HUES6 (cell line): ENCODE data around the gene TRIM28.
A peak's percentile ranks its signal among the peaks of the same experiment; 100 is the strongest.
"Not testable (repeated sequence)": the region's sequence is repeated elsewhere in the genome, so short reads cannot be mapped to it uniquely, and the experiment has no call there.

Experiments
- H3K27ac ChIP-seq: 2 replicates; pipeline ENCODE4 v1.7.0; 2013; ENCODE audit warnings: low read depth, mild to moderate bottlenecking, low read length, inconsistent platforms
- H3K27me3 ChIP-seq: 2 replicates; pipeline ENCODE4 v1.6.1; 2013; ENCODE audit warnings: low read length; ENCODE audit not compliant: control insufficient read depth, insufficient read depth
- H3K36me3 ChIP-seq: 2 replicates; pipeline ENCODE4 v1.6.1; 2013; ENCODE audit warnings: low read length; ENCODE audit not compliant: control insufficient read depth, insufficient read depth
- H3K4me1 ChIP-seq: 2 replicates; pipeline ENCODE4 v1.6.1; 2013; ENCODE audit warnings: low read length; ENCODE audit not compliant: control insufficient read depth, insufficient read depth
- H3K4me3 ChIP-seq: 2 replicates; pipeline ENCODE4 v1.5.1; 2013; ENCODE audit warnings: low read depth, low read length
- H3K9ac ChIP-seq: one replicate; pipeline ENCODE4 v1.6.1; 2013; ENCODE audit warnings: mild to moderate bottlenecking, low read length
- H3K9me3 ChIP-seq: 2 replicates; pipeline ENCODE4 v1.6.1; 2013; ENCODE audit warnings: low read depth, low read length; ENCODE audit not compliant: control insufficient read depth, insufficient read depth

The TRIM28 gene

GRCh38 chr19:58520257-58520599 lies 23.6 kb upstream of the TRIM28 start:
- Histone ChIP-seq H3K36me3 (peaks cover 16% of the 10 kb centered on the region), H3K27ac (peak overlapping the region; percentile 94; the same call in 1 of the 2 replicates), H3K27me3 (no peaks in the 10 kb centered on the region), H3K4me3 (peak overlapping the region; percentile 89), H3K9me3 (no peaks in the 10 kb centered on the region), H3K9ac (peak overlapping the region; percentile 93), H3K4me1 (peaks cover 35% of the 10 kb centered on the region)

- Histone ChIP-seq H3K4me1 (peaks cover 32% of the 10 kb centered on the region), H3K27ac (no peak overlapping the region), H3K9ac (no peak overlapping the region), H3K36me3 (peaks cover 9% of the 10 kb centered on the region), H3K27me3 (no peaks in the 10 kb centered on the region), H3K4me3 (no peak overlapping the region), H3K9me3 (no peaks in the 10 kb centered on the region)
Measured at GRCh38 chr19:58521651-58522050, 22.2 kb upstream of the TRIM28 start.

GRCh38 chr19:58522709-58523108 lies 21.2 kb upstream of the TRIM28 start:
- Histone ChIP-seq H3K9ac (peak overlapping the region; percentile 34), H3K27ac (no peak overlapping the region), H3K4me1 (peaks cover 32% of the 10 kb centered on the region), H3K36me3 (peaks cover under 1% of the 10 kb centered on the region; the same call in 1 of the 2 replicates), H3K9me3 (no peaks in the 10 kb centered on the region), H3K4me3 (no peak overlapping the region), H3K27me3 (no peaks in the 10 kb centered on the region)

- H3K9ac ChIP-seq: no peak overlapping the region
- H3K4me1 ChIP-seq: peaks cover 13% of the 10 kb centered on the region
- no peaks in the 10 kb centered on the region for H3K36me3 ChIP-seq
Measured at GRCh38 chr19:58529405-58529804, 14.5 kb upstream of the TRIM28 start.

GRCh38 chr19:58531034-58531840 lies 12.6 kb upstream of the TRIM28 start:
- no peaks in the 10 kb centered on the region for H3K36me3 ChIP-seq
- H3K4me1 ChIP-seq: no peaks in the 10 kb centered on the region
- no peak overlapping the region for H3K4me3 ChIP-seq
- H3K9ac ChIP-seq: no peak overlapping the region
- peaks cover 11% of the 10 kb centered on the region for H3K27me3 ChIP-seq
- no peaks in the 10 kb centered on the region for H3K9me3 ChIP-seq
- no peak overlapping the region for H3K27ac ChIP-seq

More at GRCh38 chr19:58529405-58529804, 14.5 kb upstream of the TRIM28 start:
- Histone ChIP-seq H3K27me3 (peaks cover 11% of the 10 kb centered on the region), H3K9me3 (no peaks in the 10 kb centered on the region), H3K27ac (no peak overlapping the region), H3K4me3 (no peak overlapping the region)

GRCh38 chr19:58535857-58536256 lies 8.0 kb upstream of the TRIM28 start:
- no peak overlapping the region for H3K27ac ChIP-seq
- no peak overlapping the region for H3K9ac ChIP-seq
- H3K27me3 ChIP-seq: peaks cover 31% of the 10 kb centered on the region
- no peak overlapping the region for H3K4me3 ChIP-seq
- H3K4me1 ChIP-seq: peaks cover 4% of the 10 kb centered on the region; the same call in 1 of the 2 replicates
- no peaks in the 10 kb centered on the region for H3K9me3 ChIP-seq
- no peaks in the 10 kb centered on the region for H3K36me3 ChIP-seq

GRCh38 chr19:58536852-58537798 lies 6.7 kb upstream of the TRIM28 start:
- Histone ChIP-seq H3K27me3 (peaks cover 31% of the 10 kb centered on the region), H3K36me3 (no peaks in the 10 kb centered on the region), H3K27ac (no peak overlapping the region), H3K9ac (no peak overlapping the region), H3K4me3 (peak overlapping the region; percentile 52; the same call in 1 of the 2 replicates), H3K4me1 (peaks cover 4% of the 10 kb centered on the region; the same call in 1 of the 2 replicates), H3K9me3 (no peaks in the 10 kb centered on the region)

GRCh38 chr19:58538257-58539168 lies 5.4 kb upstream of the TRIM28 start:
- Histone ChIP-seq H3K4me1 (peaks cover 4% of the 10 kb centered on the region; the same call in 1 of the 2 replicates), H3K36me3 (no peaks in the 10 kb centered on the region), H3K9ac (peak overlapping the region; percentile 81), H3K4me3 (peak overlapping the region; percentile 52), H3K9me3 (no peaks in the 10 kb centered on the region), H3K27ac (peak overlapping the region; percentile 80), H3K27me3 (peaks cover 38% of the 10 kb centered on the region)

GRCh38 chr19:58539169-58539559 lies 4.7 kb upstream of the TRIM28 start:
- Histone ChIP-seq H3K9ac (peak overlapping the region; percentile 81), H3K27me3 (peaks cover 38% of the 10 kb centered on the region)
- not testable (repeated sequence) for H3K4me3 ChIP-seq, H3K27ac ChIP-seq, H3K36me3 ChIP-seq, H3K4me1 ChIP-seq, H3K9me3 ChIP-seq

- peaks cover 11% of the 10 kb centered on the region for H3K4me1 ChIP-seq
- not testable (repeated sequence) for H3K27ac ChIP-seq, H3K9me3 ChIP-seq, H3K9ac ChIP-seq
- peaks cover 38% of the 10 kb centered on the region for H3K27me3 ChIP-seq
- peaks cover 29% of the 10 kb centered on the region for H3K36me3 ChIP-seq
- peak overlapping the region; percentile 100; the same call in 1 of the 2 replicates for H3K4me3 ChIP-seq
Measured at GRCh38 chr19:58542641-58543372, 1.1 kb upstream of the TRIM28 start.
